GM18499 (cell line): ENCODE measurements around the gene SKIC2.
"Not testable (repeated sequence)": the region's sequence is repeated elsewhere in the genome, so short reads cannot be mapped to it uniquely, and the experiment has no call there.

Source experiments
- ATAC-seq: cut with Tn5 transposase; IDR thresholded peaks from one replicate; pipeline ENCODE4 v1.9.1; 2021; ENCODE audit warnings: moderate number of reproducible peaks; ENCODE audit not compliant: insufficient read depth, unreplicated experiment

The SKIC2 gene

GRCh38 chr6:32002546-32003268, 43.7 kb downstream of the SKIC2 start:
- ATAC-seq, result not testable (repeated sequence)

- ATAC-seq, result not testable (repeated sequence)
Measured at GRCh38 chr6:32003301-32003700, 44.3 kb downstream of the SKIC2 start.

- ATAC-seq, result not testable (repeated sequence)
Measured at GRCh38 chr6:32004393-32004792, 45.4 kb downstream of the SKIC2 start.

GRCh38 chr6:32004864-32005537, 46.0 kb downstream of the SKIC2 start:
- ATAC-seq, result not testable (repeated sequence)

GRCh38 chr6:32005538-32005880, 46.5 kb downstream of the SKIC2 start:
- not testable (repeated sequence) for ATAC-seq

- ATAC-seq, result not testable (repeated sequence)
Measured at GRCh38 chr6:32005991-32006529, 47.1 kb downstream of the SKIC2 start.

- not testable (repeated sequence) for ATAC-seq
Measured at GRCh38 chr6:32007086-32007485, 48.1 kb downstream of the SKIC2 start.

- ATAC-seq, result not testable (repeated sequence)
Measured at GRCh38 chr6:32008037-32008436, 49.1 kb downstream of the SKIC2 start.

GRCh38 chr6:32008616-32009015, 49.6 kb downstream of the SKIC2 start:
- ATAC-seq, result not testable (repeated sequence)

- ATAC-seq, result not testable (repeated sequence)
Measured at GRCh38 chr6:32009537-32009936, 50.6 kb downstream of the SKIC2 start.

GRCh38 chr6:32010856-32011530, 52.0 kb downstream of the SKIC2 start:
- ATAC-seq, result not testable (repeated sequence)

- ATAC-seq, result not testable (repeated sequence)
Measured at GRCh38 chr6:32012941-32013617, 54.1 kb downstream of the SKIC2 start.

- ATAC-seq, result not testable (repeated sequence)
Measured at GRCh38 chr6:32013738-32014137, 54.8 kb downstream of the SKIC2 start.

- ATAC-seq, result not testable (repeated sequence)
Measured at GRCh38 chr6:32014547-32014946, 55.6 kb downstream of the SKIC2 start, which contains the start of gene C4B. Gene C4B, plus strand, starts transcription at chr6:32014795. Its CDS starts 51 bp downstream, at chr6:32014846.
